ENCODE results near the gene NCKAP1. TPM values are rescaled to one million over a fixed set of nuclear protein-coding genes. Genes with fewer than 3 reads are reported as not detected.
"Not testable (repeated sequence)": the region's sequence is repeated elsewhere in the genome, so short reads cannot be mapped to it uniquely, and the experiment has no call there.

The NCKAP1 gene
- total RNA-seq, 1 donor from 2014 or later = 127 TPM

GRCh38 chr2:182911813-182912517 is 126.3 kb downstream of the NCKAP1 start:
- no peak for DNase-seq (ENCODE audit: low spot score)

DNA sequence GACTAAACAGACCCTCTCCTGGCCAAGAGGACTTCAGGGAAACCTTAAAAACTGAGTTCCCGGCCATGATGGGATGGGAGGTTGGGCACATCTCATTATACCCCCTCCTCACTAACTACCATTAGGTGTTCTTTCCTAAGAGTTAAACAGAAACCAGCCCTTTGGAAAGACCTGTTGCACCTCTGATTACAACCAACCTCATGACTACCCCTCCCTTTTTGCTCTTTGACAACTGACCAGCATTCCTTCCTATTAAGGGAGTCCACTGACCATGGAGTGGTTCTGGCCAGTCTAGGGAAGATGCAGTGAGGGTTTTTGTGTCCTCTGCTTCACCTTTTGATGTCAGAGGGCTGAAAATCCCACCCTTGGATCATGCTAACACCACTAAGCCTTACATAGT is 127.3 kb downstream of the NCKAP1 start:
- DNase-seq (ENCODE audit: low spot score) = no peak

DNA sequence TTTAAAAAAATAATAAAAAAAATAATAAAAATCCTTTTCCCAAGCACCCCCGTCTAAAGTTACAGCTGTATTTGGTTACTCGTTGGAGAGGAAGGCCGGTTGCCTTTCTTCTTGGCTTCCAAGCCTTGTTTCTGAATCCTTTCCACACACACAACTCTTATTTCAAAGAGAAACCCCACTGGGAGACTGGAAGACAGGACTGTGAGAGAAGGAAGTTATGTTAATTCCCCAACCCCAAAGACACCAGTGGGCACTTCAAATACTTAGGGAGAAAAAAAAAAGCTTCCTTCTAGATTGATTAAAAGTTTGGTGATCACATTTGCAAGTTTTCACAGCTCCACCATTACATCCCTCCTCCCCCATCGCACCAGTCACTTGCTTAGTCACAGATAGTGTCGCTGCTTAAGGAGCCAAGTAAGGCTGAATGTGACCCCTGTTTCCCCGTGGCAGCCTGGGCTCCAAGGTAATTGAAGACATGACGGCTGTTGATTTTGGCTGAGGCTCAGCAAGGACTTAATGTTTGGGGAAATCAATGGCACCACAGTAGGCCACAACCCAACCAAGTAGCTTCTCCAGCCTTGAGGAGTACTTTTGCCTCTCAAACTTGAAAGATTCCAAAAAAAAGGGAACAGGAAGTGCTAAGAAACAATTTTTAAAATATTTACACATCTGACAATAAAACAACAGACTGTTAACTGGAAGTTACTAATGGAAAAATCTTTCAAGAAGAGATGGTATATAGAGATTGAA is 131.0 kb downstream of the NCKAP1 start:
- no peak for DNase-seq (ENCODE audit: low spot score)

DNA sequence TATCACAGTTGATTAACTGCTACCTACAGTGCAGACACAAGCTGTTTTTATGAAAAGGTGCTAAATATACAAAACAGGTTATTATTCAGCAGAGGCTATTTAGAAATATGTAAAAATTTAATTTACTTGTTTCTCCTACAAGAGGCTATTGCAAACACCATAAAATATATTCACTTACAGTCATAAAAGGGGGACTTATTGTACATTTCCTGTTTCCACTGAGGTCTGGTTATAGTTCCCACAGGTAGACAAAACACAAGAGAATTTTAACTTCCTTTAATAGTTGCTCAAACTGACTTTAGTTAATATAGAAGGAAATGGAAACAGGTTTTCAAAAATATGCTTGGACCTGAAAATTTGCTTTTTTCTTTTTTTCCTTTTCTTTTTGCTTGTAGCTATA is 131.8 kb downstream of the NCKAP1 start:
- no peak for DNase-seq (ENCODE audit: low spot score)

DNA sequence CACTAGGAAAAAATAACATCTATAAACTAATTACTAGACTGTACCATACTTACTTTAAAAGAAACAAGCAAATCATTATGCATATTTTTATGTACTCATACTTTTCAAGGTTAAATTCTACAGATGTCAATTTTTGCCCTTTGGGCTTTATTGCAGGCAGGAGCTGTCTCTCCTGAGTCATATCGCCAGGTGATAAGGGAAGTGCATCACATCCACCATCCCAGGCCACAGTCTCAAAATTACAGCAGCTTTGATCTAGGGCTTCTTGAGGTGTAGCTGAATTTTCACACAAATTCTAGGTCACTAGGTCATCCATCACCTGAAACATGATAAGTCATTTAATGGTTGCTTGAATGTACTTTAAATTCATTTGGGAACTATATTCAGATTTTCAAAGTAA is 133.4 kb downstream of the NCKAP1 start:
- no peak for DNase-seq (ENCODE audit: low spot score)

GRCh38 chr2:182903566-182903965 is 134.7 kb downstream of the NCKAP1 start:
- no peak for DNase-seq (ENCODE audit: low spot score)

DNA sequence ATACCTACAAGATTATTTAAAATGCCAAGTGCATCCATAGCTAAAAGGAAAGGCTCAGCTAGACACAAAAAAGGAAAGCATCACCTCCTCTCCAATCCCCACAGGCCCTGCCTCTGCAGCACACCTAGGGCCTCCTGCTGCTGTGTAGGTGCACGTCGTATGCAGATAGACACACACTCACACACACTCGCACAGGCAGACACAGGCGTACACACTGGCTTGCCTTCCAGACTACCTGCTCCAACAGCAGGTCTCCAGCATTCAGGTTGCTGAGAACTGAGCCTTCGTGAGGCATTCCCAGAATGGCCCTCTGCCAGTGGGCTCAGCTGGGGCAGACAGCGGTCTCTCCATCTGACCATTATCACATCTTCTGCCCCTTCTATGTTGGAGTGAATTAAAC is 136.5 kb downstream of the NCKAP1 start:
- no peak for DNase-seq (ENCODE audit: low spot score)

- DNase-seq (ENCODE audit: low spot score) = no peak
Observed at GRCh38 chr2:182898718-182899117, 139.5 kb downstream of the NCKAP1 start.

DNA sequence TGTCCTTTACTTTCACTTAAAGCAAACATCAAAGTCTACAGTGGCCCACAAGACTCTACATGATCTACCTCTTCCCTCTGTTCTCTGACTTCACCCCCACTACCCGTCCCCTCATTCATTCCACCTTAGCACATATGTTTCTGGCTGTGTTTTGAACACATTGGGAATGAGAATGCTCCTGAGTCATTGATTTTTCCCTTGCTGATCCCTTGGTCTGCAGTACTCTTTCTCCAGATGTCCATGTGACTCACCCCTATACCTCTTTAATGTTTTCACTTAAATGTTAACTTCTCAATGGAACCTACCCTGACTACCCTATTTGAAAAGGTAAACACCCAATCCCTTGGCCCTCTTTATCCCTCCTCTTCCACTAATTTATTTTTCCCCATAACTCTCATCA is 141.1 kb downstream of the NCKAP1 start:
- DNase-seq (ENCODE audit: low spot score) = no peak

DNA sequence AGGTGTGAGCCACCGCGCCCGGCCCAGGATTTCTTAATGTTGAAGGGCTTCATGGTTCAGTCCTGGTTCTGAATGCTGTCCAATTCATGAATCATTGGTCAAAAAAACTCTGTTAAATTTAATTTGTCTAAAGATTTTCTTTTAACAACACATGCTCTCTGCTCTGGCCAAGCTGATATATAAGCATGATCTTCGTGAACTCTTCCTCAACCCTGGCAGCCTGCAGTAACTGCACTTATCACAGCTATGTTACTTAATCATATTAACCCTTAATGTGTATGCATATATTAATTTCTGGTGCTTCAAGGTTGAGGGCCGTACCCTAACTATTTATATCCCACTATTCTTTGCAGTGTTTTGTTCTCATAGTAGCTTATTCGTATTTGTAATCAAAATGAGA is 142.5 kb downstream of the NCKAP1 start:
- DNase-seq (ENCODE audit: low spot score) = no peak

DNA sequence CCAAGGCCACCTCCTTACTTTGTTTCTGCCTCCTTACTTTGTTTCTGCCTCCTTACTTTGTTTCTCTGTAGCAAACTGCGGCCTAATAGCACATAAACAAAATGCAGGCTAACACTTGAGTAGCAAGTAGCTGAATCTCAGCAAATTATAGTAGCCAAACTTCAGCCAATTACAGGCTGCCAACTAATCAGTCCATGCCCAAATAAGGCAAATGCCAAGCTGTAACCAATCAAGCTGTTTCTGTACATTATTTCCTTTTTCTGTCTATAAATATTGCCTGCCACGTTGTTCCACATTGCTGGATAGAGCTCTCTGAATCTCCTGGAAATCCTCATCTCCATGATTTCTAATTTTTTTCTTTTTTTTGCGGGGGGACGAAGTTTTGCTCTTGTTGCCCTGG is 143.1 kb downstream of the NCKAP1 start:
- DNase-seq (ENCODE audit: low spot score) = no peak

GRCh38 chr2:182894174-182894573 is 144.1 kb downstream of the NCKAP1 start:
- DNase-seq (ENCODE audit: low spot score) = no peak

DNA sequence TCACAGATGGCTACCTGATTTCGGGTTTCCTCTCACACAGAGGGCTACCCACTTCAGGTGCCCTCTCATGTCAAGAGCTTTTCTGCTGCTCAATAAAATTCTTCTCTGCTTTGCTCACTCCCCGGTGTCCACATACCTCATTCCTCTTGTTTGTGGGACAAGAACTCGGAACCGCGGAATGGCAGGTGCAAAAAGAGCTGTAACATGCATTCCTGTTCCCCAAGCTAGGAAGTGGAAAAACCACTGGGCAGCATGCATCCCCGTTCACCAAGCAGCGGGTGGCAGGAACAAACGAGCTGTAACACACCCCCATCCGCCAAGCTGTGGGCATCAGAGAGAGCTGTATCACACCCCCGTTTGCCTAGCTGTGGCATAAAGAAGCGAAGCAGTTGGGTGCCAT is 144.6 kb downstream of the NCKAP1 start:
- DNase-seq (ENCODE audit: low spot score) = no peak

DNA sequence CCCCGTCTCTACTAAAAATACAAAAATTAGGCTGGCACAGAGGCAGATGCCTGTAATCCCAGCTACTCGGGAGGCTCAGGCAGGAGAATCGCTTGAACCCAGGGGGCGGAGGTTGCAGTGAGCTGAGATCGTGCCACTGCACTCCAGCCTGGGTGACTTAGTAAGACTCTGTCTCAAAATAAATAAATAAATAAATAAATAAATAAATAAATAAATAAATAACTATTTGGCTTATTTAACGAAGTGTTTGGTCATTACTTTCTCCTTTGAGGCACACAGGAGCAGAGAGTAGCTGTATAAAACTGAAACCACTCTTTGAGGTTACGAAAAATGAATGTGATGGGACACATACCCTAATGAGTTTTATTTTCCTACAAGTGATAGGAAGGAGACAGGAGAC is 145.2 kb downstream of the NCKAP1 start:
- not testable (repeated sequence) for DNase-seq (ENCODE audit: low spot score)

DNA sequence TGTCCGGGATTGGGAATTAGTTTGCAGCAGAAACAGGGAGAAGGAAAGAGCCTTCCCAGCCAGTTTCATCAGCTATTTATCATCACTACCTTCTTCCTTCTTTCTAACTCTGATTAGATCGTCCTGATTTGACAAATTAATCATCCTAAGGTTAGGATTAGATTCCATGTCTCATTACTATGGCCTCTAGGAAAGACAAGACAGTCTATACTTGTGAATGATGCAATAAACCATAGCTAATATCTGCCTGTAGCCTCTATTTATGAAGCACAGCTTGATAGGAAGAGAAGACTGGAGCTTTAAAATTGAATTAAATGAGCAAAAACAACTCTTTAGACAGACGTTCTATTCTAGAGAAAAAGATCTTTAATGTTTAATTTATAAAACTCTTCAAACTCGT is 146.6 kb downstream of the NCKAP1 start:
- no peak for DNase-seq (ENCODE audit: low spot score)

DNA sequence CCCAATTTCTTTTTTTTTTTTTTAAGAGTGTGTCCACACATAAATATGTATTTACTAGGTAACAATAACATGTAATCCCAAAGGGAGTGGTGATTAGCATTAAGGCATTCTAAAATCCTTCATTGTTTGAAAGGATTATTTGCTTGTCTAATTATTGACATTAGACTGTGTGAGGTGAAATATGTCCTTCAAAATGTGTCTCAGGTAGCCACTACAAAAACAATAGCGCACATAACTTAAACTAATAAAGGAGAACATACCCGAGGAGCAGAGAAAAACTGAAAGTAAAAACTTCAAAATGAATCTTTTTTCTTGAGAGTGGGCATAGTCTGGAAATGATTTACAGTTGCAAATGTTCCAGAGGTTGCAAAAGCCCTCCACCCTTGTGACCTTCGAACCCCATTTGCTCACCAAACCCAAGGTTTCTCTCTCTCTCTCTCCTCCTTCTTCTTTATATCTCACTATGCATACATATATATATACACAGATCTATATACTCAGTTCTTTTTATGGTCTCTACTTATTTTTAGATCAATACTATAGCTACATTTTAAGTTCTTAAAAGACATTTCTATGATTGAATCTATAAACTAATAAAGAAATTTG is 147.4 kb downstream of the NCKAP1 start:
- no peak for DNase-seq (ENCODE audit: low spot score)

DNA sequence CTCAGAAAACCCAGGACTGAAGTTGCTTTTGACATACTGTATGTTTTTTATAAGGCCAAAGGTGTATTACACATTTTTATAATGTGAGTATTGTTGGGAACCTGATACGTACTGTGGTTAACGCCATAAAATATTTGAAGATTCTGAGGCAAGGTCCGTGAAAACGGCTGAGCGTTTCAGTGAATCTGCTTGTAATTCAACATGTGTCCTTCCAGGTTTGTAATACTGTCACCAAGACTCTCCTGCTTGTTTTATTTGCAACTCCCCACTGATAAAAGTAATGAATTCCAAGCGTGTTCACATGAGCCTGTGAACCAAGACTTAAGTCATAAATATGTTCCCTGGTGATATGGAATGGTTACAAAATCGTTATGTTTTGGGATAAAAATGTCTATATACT is 148.0 kb downstream of the NCKAP1 start:
- DNase-seq (ENCODE audit: low spot score) = no peak

GRCh38 chr2:182887753-182888415 is 150.4 kb downstream of the NCKAP1 start:
- DNase-seq (ENCODE audit: low spot score) = no peak

GRCh38 chr2:182887093-182887492 is 151.2 kb downstream of the NCKAP1 start:
- no peak for DNase-seq (ENCODE audit: low spot score)

DNA sequence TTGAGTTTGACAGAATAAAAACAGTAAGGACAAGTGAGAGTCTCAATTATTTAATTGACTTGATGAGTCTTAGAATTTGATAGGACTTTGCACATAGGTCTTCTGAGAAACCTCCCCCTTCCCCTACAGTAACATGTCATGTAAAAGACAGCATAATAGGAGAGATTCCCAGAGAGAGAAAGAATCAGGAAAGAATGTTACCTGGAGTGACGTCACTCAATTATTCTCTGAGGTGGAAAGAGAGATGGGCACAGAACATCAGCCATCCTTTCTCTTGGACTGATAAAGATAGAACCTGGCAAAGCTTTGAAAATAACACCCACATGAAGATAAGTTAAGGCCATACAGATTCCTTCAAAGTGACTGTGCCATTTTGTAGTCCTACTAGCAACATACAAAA is 152.5 kb downstream of the NCKAP1 start:
- no peak for DNase-seq (ENCODE audit: low spot score)

DNA sequence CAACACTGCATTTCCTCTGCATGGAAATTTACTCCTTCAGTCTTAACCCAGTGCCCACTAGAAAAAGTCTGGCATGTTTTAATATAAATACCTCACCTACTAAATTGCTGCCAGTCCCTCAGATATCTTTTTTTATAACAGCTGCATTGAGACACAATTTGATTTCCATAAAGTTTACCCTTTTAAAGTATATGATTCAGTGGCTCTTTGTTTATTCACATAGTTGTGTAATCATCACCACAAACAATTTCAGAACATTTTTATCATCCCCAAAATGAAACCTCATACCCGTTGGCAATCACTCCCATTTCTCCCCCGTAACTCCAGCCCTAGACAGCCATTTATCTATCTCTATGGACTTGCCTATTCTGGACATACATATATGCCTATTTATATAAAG is 154.8 kb downstream of the NCKAP1 start:
- DNase-seq (ENCODE audit: low spot score) = no peak

- not testable (repeated sequence) for DNase-seq (ENCODE audit: low spot score)
Observed at GRCh38 chr2:182880100-182880499, 158.2 kb downstream of the NCKAP1 start.

All from mesenteric fat pad (tissue), 1 donor.